ENCODE data around the gene C11orf91. TPM values are rescaled to one million over a fixed set of nuclear protein-coding genes. Genes with fewer than 3 reads are reported as not detected.

Gene C11orf91
- total and polyA plus RNA-seq, 2 of the 4 experiments (the other 2 are of a cell fraction), result 0.10 TPM; not detected in 1

DNA sequence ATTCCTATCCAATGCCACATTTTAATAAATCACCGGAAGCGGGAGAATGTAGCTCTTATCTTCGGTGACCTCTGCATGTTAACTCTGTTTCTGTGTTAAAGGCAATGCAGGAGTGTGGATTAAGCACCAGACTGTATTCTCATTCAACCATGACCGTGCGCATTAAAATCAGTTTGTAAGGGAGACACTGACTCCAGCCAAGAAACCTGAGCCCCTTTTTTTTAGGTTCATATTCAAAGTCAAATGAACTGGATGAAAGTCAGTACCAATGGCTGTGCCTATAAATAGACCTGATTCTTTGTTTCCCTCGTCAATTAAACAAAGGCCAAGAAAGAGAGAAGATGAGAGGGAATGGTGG is 32.2 kb downstream of the C11orf91 start:
- TF ChIP-seq, protein P1, sequence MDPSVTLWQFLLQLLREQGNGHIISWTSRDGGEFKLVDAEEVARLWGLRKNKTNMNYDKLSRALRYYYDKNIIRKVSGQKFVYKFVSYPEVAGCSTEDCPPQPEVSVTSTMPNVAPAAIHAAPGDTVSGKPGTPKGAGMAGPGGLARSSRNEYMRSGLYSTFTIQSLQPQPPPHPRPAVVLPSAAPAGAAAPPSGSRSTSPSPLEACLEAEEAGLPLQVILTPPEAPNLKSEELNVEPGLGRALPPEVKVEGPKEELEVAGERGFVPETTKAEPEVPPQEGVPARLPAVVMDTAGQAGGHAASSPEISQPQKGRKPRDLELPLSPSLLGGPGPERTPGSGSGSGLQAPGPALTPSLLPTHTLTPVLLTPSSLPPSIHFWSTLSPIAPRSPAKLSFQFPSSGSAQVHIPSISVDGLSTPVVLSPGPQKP (IDR thresholded peaks at IDR 0.05; ENCODE audit: borderline replicate concordance, low read depth, low read length), result no peak
- TF ChIP-seq CEBPB (IDR thresholded peaks at IDR 0.05; ENCODE audit: low read depth, low read length), result no peak
- no peak for TF ChIP-seq FOS (IDR thresholded peaks at IDR 0.05; ENCODE audit: low read depth, low read length)
- no peak for TF ChIP-seq CHD1 (IDR thresholded peaks at IDR 0.05; ENCODE audit: low read depth, low read length)
- no peak for TF ChIP-seq MAFK (IDR thresholded peaks at IDR 0.05; ENCODE audit: low read depth, low read length)
- Histone ChIP-seq H3K4ac (ENCODE audit: low read depth, low read length) (no peak overlapping the region), H2AK9ac (replicated peaks; ENCODE audit: low read depth, low read length, poor library complexity) (no peak overlapping the region), H2BK20ac (ENCODE audit: low read depth, low read length) (no peak overlapping the region), H3K4me2 (ENCODE audit: low read depth, low read length) (no peak overlapping the region), H2AK5ac (ENCODE audit: low read depth, low read length) (no peak overlapping the region), H3K23ac (ENCODE audit: low read depth, low read length) (no peak overlapping the region), H3K18ac (ENCODE audit: low read depth, low read length) (no peak overlapping the region), H4K91ac (ENCODE audit: insufficient read depth, low read depth, low read length) (no peak overlapping the region), H3K27me3 (ENCODE audit: control insufficient read depth, insufficient read depth, low read length) (no peaks in the 10 kb centered on the region), H3K9me1 (ENCODE audit: insufficient read depth, low read length) (peaks cover 14% of the 10 kb centered on the region), H3K9ac (ENCODE audit: low read depth, low read length) (no peak overlapping the region), H4K5ac (ENCODE audit: low read depth, low read length) (no peak overlapping the region), H4K20me1 (ENCODE audit: insufficient read depth, low read length) (no peaks in the 10 kb centered on the region; the same call in 1 of the 2 replicates), H2AFZ (replicated peaks; ENCODE audit: low read length, poor library complexity) (no peak overlapping the region), H3K14ac (replicated peaks; ENCODE audit: low read depth, low read length) (no peak overlapping the region), H2BK15ac (ENCODE audit: low read depth, low read length) (no peak overlapping the region), H2BK5ac (ENCODE audit: low read depth, low read length, poor library complexity, severe bottlenecking) (no peak overlapping the region), H3K36me3 (ENCODE audit: control insufficient read depth, insufficient read depth, low read length) (no peaks in the 10 kb centered on the region), H2BK120ac (ENCODE audit: low read depth, low read length) (no peak overlapping the region), H4K8ac (ENCODE audit: low read depth in 2 of 2, low read length in 2 of 2) (no peak overlapping the region), H3K9me3 (ENCODE audit: control insufficient read depth, insufficient read depth, low read length) (no peaks in the 10 kb centered on the region), H3K27ac (ENCODE audit: insufficient read depth, low read length) (no peak overlapping the region), H3K4me1 (ENCODE audit: control insufficient read depth, insufficient read depth, low read length) (peaks cover 9% of the 10 kb centered on the region), H3K56ac (ENCODE audit: extremely low read depth, insufficient read depth, low read length) (no peak overlapping the region), H3K4me3 (ENCODE audit: insufficient read depth, low read depth, low read length) (no peak overlapping the region), H3K79me1 (ENCODE audit: low read depth in 1 of 2, low read length in 2 of 2) (peaks cover 0 to 6% of the 10 kb centered on the region in 2 experiments; a peak in 1 of 4 replicates)
- ChIA-PET CTCF (interaction anchor here (1.0 kb wide), 1 partner anchor 17 kb away, joined by 3 read pairs; no protein-coding TSS in a partner anchor), POLR2A (ENCODE audit: unreplicated experiment) (no interaction called here)
- in situ Hi-C loops (cut with MboI; ENCODE audit: low sequenced_read_pairs) (no loop called here), intact Hi-C loops (cut with micrococcal nuclease) (no loop called here), dilution Hi-C loops (cut with HindIII; ENCODE audit: low sequenced_read_pairs, unreplicated experiment) (no loop called here)
- WGBS, 2 experiments (ENCODE audit: extremely low coverage in 2 of 2, insufficient read length in 1 of 2), result no CpG with 5 or more reads among the region's 6 CpGs
- no TSS peak for BruUV-seq (replicated peaks)
- no peak for ATAC-seq (ENCODE audit: low read depth)
- DNase-seq, result no peak

All from IMR-90 (cell line).